Measurements from ENCODE around the gene JAKMIP1. TPM values are rescaled to one million over a fixed set of nuclear protein-coding genes. Genes with fewer than 3 reads are reported as not detected.

Gene JAKMIP1
- total and polyA plus RNA-seq, 12 donors: 0.14 to 5.3 (median 2.9) TPM; not detected in 2

DNA sequence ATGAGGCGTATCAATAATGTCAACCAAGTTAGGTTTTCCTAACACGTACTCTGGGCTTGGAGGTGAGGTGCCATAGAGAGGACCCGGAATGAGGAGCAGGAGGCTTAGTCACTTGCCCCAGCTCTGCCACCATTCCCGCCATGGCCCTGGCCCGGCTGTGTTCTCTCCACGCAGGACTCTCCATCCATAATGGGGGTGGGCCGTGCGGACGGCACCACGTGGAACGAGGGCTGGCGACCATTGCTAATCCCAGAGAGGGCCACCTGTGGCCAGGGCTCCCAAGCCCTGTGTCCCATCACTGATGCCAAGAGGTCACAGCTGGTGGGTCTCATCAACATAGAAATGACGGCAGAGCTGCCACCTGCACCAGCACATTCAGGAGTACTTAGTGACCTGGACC lies 76.4 kb downstream of the JAKMIP1 start:
- H3K27me3 ChIP-seq: no peaks in the 10 kb centered on the region
- intact Hi-C loops (cut with DNase I): no loop called here
- no peak for DNase-seq
- H3K4me3 ChIP-seq: no peak overlapping the region
- WGBS, 4 donors: 92 to 95% (median 94%) methylated on average over 12 to 13 of the region's 13 CpGs
- H3K27ac ChIP-seq: no peak overlapping the region
- no peaks in the 10 kb centered on the region for H3K36me3 ChIP-seq (replicated peaks in 1 of 2)
- TF ChIP-seq, protein P1, sequence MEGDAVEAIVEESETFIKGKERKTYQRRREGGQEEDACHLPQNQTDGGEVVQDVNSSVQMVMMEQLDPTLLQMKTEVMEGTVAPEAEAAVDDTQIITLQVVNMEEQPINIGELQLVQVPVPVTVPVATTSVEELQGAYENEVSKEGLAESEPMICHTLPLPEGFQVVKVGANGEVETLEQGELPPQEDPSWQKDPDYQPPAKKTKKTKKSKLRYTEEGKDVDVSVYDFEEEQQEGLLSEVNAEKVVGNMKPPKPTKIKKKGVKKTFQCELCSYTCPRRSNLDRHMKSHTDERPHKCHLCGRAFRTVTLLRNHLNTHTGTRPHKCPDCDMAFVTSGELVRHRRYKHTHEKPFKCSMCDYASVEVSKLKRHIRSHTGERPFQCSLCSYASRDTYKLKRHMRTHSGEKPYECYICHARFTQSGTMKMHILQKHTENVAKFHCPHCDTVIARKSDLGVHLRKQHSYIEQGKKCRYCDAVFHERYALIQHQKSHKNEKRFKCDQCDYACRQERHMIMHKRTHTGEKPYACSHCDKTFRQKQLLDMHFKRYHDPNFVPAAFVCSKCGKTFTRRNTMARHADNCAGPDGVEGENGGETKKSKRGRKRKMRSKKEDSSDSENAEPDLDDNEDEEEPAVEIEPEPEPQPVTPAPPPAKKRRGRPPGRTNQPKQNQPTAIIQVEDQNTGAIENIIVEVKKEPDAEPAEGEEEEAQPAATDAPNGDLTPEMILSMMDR (IDR thresholded peaks at IDR 0.05): no peak
- no peaks in the 10 kb centered on the region for H3K4me1 ChIP-seq (replicated peaks in 1 of 2)
- H3K9me3 ChIP-seq (replicated peaks in 1 of 3): no peaks in the 10 kb centered on the region

GRCh38 chr4:6123541-6123940 lies 76.8 kb downstream of the JAKMIP1 start:
- DNase-seq: no peak
- TF ChIP-seq, protein P1 (IDR thresholded peaks at IDR 0.05): no peak
- TF ChIP-seq POLR2A (IDR thresholded peaks at IDR 0.05): no peak
- no peaks in the 10 kb centered on the region for H3K27me3 ChIP-seq
- H3K36me3 ChIP-seq (replicated peaks in 1 of 2): no peaks in the 10 kb centered on the region
- H3K4me1 ChIP-seq (replicated peaks in 1 of 2): no peaks in the 10 kb centered on the region
- H3K4me3 ChIP-seq: no peak overlapping the region
- no peaks in the 10 kb centered on the region for H3K9me3 ChIP-seq (replicated peaks in 1 of 3)
- no peak overlapping the region for H3K27ac ChIP-seq
- intact Hi-C loops (cut with DNase I): no loop called here
- WGBS, 4 donors: 85 to 96% (median 92%) methylated on average over 2 of the region's 2 CpGs

DNA sequence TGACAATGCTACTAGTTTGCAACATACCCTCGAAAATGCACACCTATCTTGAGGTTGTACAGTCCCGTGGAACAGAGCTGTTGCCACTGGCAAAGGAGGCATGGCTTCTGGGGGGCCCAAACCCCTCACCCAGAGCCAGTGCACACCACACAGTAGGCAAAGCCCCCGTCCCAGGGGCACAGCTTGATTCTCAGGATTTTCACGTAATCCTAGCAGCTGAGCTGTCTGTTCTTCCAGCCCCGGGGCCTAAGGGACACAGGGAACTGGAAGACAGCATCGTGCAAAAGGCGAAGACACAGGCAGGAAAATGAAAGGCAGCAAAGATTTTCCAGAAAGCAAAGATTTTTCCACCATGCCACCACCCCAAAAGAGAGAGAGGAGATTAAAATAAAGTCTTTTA lies 77.2 kb downstream of the JAKMIP1 start:
- Histone ChIP-seq H3K4me1 (replicated peaks in 1 of 2) (no peaks in the 10 kb centered on the region), H3K27me3 (no peaks in the 10 kb centered on the region), H3K9me3 (replicated peaks in 1 of 3) (no peaks in the 10 kb centered on the region), H3K4me3 (no peak overlapping the region), H3K27ac (no peak overlapping the region), H3K36me3 (replicated peaks in 1 of 2) (no peaks in the 10 kb centered on the region)
- TF ChIP-seq, protein P1 (IDR thresholded peaks at IDR 0.05): no peak
- TF ChIP-seq POLR2A (IDR thresholded peaks at IDR 0.05): no peak
- WGBS, 4 donors: 75 to 85% (median 81%) methylated on average over 6 to 7 of the region's 7 CpGs
- DNase-seq: peak in 1 of 7 donors; percentile 9
- intact Hi-C loops (cut with DNase I): no loop called here

DNA sequence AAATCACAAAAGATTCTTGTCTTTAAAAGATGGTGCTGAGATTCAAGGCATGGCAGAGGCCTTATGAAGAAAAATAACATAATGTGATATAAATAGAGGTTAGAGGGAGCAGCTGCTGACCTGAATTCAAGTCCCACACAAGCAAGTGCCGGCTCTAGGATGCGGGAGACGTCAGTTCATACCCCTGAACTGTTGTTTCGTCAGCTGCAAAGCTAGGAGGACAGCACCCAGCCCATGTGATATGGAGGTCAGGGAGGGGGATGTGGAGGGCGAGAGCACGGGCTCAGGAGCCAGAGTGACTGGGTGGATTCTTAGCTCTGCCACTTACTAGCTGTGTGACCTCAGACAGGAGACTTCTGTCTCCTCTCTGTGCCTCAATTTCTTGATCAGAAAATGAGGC lies 77.9 kb downstream of the JAKMIP1 start:
- no peaks in the 10 kb centered on the region for H3K27me3 ChIP-seq
- 68 to 84% (median 78%) methylated on average over 6 of the region's 6 CpGs for WGBS, 4 donors
- peak in 1 of 7 donors; percentile 24 for DNase-seq
- intact Hi-C loops (cut with DNase I): no loop called here
- no peaks in the 10 kb centered on the region for H3K4me1 ChIP-seq (replicated peaks in 1 of 2)
- TF ChIP-seq, protein P1 (IDR thresholded peaks at IDR 0.05): no peak
- no peak for TF ChIP-seq POLR2A (IDR thresholded peaks at IDR 0.05)
- no peak overlapping the region for H3K4me3 ChIP-seq
- H3K27ac ChIP-seq: no peak overlapping the region
- no peaks in the 10 kb centered on the region for H3K36me3 ChIP-seq (replicated peaks in 1 of 2)
- no peaks in the 10 kb centered on the region for H3K9me3 ChIP-seq (replicated peaks in 1 of 3)
